K562 (cell line): Measurements from ENCODE around the gene APOC1. TPM values are rescaled to one million over a fixed set of nuclear protein-coding genes. Genes with fewer than 3 reads are reported as not detected.
"Not testable (repeated sequence)": the region's sequence is repeated elsewhere in the genome, so short reads cannot be mapped to it uniquely, and the experiment has no call there.

Experiments used
- ARNT ChIP-seq, 2 experiments: fragments of 450-650 bp; IDR thresholded peaks; 2 replicates each; pipeline ENCODE4 v1.6.1; 2016; ENCODE audit warnings: mild to moderate bottlenecking in 1 of 2
- ATF1 ChIP-seq, 2 experiments: fragments of 450-650 bp in 1 of 2; IDR thresholded peaks; 2 replicates each; pipeline ENCODE4 v1.6.1; 2016; ENCODE audit warnings: missing compliant biosample characterization in 1 of 2, missing genetic modification characterization in 1 of 2
- CC2D1A ChIP-seq: fragments of 450-650 bp; IDR thresholded peaks from 2 replicates; pipeline ENCODE4 v1.6.1; 2017; ENCODE audit warnings: mild to moderate bottlenecking
- MAFF ChIP-seq: IDR thresholded peaks from 2 replicates; pipeline ENCODE4 v1.6.1; 2012; ENCODE audit warnings: low read length, improper control_type of control experiment
- MAZ ChIP-seq, 2 experiments: fragments of 450-650 bp in 1 of 2; sonication (generic) in 1 of 2; formaldehyde crosslinking; IDR thresholded peaks in 1 of 2; conservative IDR thresholded peaks in 1 of 2; 2 replicates each; pipeline versions ENCODE4 v1.4.0 to v1.5.0; 2020; ENCODE audit warnings: mild to moderate bottlenecking in 1 of 2, missing genetic modification reagents in 1 of 2
- MYBL2 ChIP-seq, 2 experiments: fragments of 450-650 bp in 1 of 2; sonication (generic) in 1 of 2; formaldehyde crosslinking in 1 of 2; IDR thresholded peaks; 2 replicates each; pipeline versions ENCODE4 v1.6.1 to v1.8.1; 2017 to 2022; ENCODE audit warnings: borderline replicate concordance in 1 of 2, inconsistent platforms in 1 of 2, low read depth in 1 of 2, mild to moderate bottlenecking in 1 of 2, missing genetic modification reagents in 1 of 2, moderate library complexity in 1 of 2
- NFE2 ChIP-seq: IDR thresholded peaks from 2 replicates; pipeline ENCODE4 v1.6.1; 2014; ENCODE audit warnings: antibody characterized with exemption, low read depth
- NFE2L1 ChIP-seq: fragments of 450-650 bp; IDR thresholded peaks from 2 replicates; pipeline ENCODE4 v1.6.1; 2016; ENCODE audit warnings: missing genetic modification characterization, low read depth, mild to moderate bottlenecking, missing compliant biosample characterization, moderate library complexity, borderline replicate concordance
- NRF1 ChIP-seq, 2 experiments: fragments of 450-650 bp; IDR thresholded peaks in 1 of 2; conservative IDR thresholded peaks in 1 of 2; 2 replicates each; pipeline ENCODE4 v1.6.1; 2014; ENCODE audit warnings: mild to moderate bottlenecking in 2 of 2
- PHB2 ChIP-seq: fragments of 450-650 bp; IDR thresholded peaks from 2 replicates; pipeline ENCODE4 v1.6.1; 2017; ENCODE audit warnings: low read depth
- TBL1XR1 ChIP-seq, 2 experiments: IDR thresholded peaks; 2 replicates each; pipeline ENCODE4 v1.6.1; 2012; ENCODE audit warnings: improper control_type of control experiment in 2 of 2, low read length in 2 of 2, mild to moderate bottlenecking in 1 of 2
- ZBTB7A ChIP-seq: IDR thresholded peaks from 2 replicates; pipeline ENCODE4 v1.6.1; 2011; ENCODE audit warnings: low read depth, mild to moderate bottlenecking, low read length, moderate library complexity, borderline replicate concordance; ENCODE audit not compliant: control insufficient read depth
- ZC3H4 ChIP-seq: sonication (generic); formaldehyde crosslinking; IDR thresholded peaks from 2 replicates; pipeline ENCODE4 v1.9.0; 2021; ENCODE audit warnings: missing genetic modification reagents, borderline replicate concordance
- ZNF12 ChIP-seq: sonication (generic); formaldehyde crosslinking; IDR thresholded peaks from 2 replicates; pipeline ENCODE4 v1.4.0; 2020; ENCODE audit warnings: mild to moderate bottlenecking, missing genetic modification reagents
- ZNF318 ChIP-seq, 2 experiments: fragments of 450-650 bp; IDR thresholded peaks; 2 replicates each; pipeline ENCODE4 v1.6.1; 2016; ENCODE audit warnings: mild to moderate bottlenecking in 2 of 2, borderline replicate concordance in 1 of 2, low read depth in 1 of 2, moderate library complexity in 1 of 2
- ZNF766 ChIP-seq: fragments of 200-800 bp; sonication (Bioruptor generic); conservative IDR thresholded peaks from 2 replicates; pipeline ENCODE4 v1.6.1; 2016; ENCODE audit warnings: missing genetic modification characterization, missing compliant biosample characterization
- polyA plus RNA-seq, 8 experiments: library from polyadenylated mRNA; depleted of rRNA in 4 of 8; stranded (reverse) in 5 of 8; unstranded in 3 of 8; fragments of >200 nt; fragmentation: Nextera tagmentation in 2 of 8; fragmentation: Illumina TruSeq in 1 of 8; extraction: Ambion mirVana in 2 of 8; extraction: Trizol in 1 of 8; gene quantifications; 2 replicates each; pipeline versions ENCODE4 v1.2.1 to v1.2.3, GENCODE V29; 2011 to 2014; ENCODE audit warnings: inconsistent platforms in 1 of 8, missing spikeins in 1 of 8
- total RNA-seq, 7 experiments: library from RNA; depleted of rRNA in 6 of 7; stranded (reverse); fragments of >200 nt in 6 of 7; fragmentation: Illumina TruSeq in 2 of 7; extraction: Trizol in 2 of 7; gene quantifications; 2 replicates each; pipeline versions ENCODE4 v1.2.1 to v1.2.3, GENCODE V29; 2011 to 2021; ENCODE audit warnings: low replicate concordance in 1 of 7

Gene APOC1
- total and polyA plus RNA-seq, 9 of the 15 experiments (the other 6 are each of a cell fraction or from before 2014, with no cell fraction given) = 115 to 408 (median 220) TPM

DNA sequence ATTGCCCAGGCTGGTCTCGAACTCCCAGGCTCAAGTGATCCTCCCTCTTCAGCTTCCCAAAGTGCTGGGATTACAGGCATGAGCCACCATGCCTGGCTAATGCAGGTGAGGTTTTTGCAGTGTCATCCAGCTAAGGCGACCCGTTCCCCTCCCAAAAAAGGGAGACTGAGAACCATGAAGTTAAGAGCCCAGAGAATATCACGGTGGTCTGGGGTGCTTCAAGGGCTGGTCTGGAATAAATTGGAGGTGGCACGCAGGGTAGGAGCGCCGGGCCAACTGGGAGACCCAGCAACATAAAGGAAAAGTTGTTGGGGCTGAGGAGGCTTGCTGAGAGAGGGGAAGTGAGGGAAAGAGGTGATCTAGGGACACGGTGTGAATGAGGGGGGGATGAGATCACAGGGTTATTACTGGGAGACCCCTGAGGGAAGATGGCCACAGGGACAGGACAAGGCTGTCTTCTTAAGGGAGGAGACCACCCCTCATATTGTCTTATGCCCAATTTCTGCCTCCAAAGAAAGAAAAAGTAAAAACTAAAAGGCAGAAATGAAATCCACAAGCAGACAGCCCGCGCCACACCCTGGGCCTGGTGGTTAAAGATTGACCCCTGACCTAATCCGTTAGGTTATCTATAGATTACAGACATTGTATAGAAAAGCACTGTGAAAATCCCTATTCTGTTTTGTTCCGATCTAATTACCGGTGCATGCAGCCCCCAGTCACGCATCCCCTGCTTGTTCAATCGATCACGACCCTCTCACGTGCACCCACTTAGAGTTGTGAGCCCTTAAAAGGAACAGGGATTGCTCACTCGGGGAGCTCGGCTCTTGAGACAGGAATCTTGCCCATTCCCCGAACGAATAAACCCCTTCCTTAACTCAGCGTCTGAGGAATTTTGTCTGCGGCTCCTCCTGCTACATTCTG is 636 bp upstream of the APOC1 start (continued):
- TF ChIP-seq TBL1XR1 (IDR thresholded peaks at IDR 0.05; ENCODE audit: low read length in 2 of 2) = 0 out of 4 replicates have a peak, but pooled peaks of 1 of the 2 experiments have one; percentile 21
- TF ChIP-seq NFE2L1 (tag) = peak; percentile 79; the same call in 1 of the 2 replicates
- not testable (repeated sequence) for TF ChIP-seq ATF1 (CRISPR knock-in tag; IDR thresholded peaks at IDR 0.05); MYBL2 (CRISPR knock-in tag; IDR thresholded peaks at IDR 0.05; ENCODE audit: borderline replicate concordance)
- TF ChIP-seq ATF1 (tag; IDR thresholded peaks at IDR 0.05) = peak; percentile 35; the same call in 1 of the 2 replicates
- TF ChIP-seq ZNF12 (CRISPR knock-in tag) = peak; percentile 70; the same call in 1 of the 2 replicates
- peak; percentile 67; the same call in 1 of the 2 replicates for TF ChIP-seq ZNF766 (CRISPR knock-in tag)
- peak; percentile 34; the same call in 1 of the 2 replicates for TF ChIP-seq PHB2
- TF ChIP-seq ARNT (IDR thresholded peaks at IDR 0.05) = peak; percentile 4 to 29; a peak in 1 of 4 replicates
- TF ChIP-seq MAZ (CRISPR knock-in tag; conservative IDR thresholded peaks at IDR 0.05 in 1 of 2, IDR thresholded peaks at IDR 0.05 in 1 of 2) = peak in 1 of 2 experiments; percentile 9; a peak in 1 of 4 replicates
- TF ChIP-seq MAFF = peak; percentile 75
- 0 out of 2 replicates have a peak, but pooled peaks have one; percentile 72 for TF ChIP-seq ZC3H4
- peak in 1 of 2 experiments; percentile 32; a peak in 1 of 4 replicates for TF ChIP-seq NRF1 (conservative IDR thresholded peaks at IDR 0.05 in 1 of 2, IDR thresholded peaks at IDR 0.05 in 1 of 2)
- peak; percentile 95 for TF ChIP-seq NFE2
- 0 out of 2 replicates have a peak, but pooled peaks have one; percentile 13 for TF ChIP-seq CC2D1A
- TF ChIP-seq MYBL2 (IDR thresholded peaks at IDR 0.05; ENCODE audit: low read depth) = peak; percentile 35; the same call in 1 of the 2 replicates
- TF ChIP-seq ZNF318 (IDR thresholded peaks at IDR 0.05; ENCODE audit: borderline replicate concordance in 1 of 2, low read depth in 1 of 2) = peak in 1 of 2 experiments; percentile 41; a peak in 2 of 4 replicates
- TF ChIP-seq ZBTB7A = 0 out of 2 replicates have a peak, but pooled peaks have one; percentile 49
